ENCODE results near the gene ECHS1.

Gene ECHS1

GRCh38 chr10:133318494-133319127, 54.5 kb downstream of the ECHS1 start:
- peak; percentile 77 for DNase-seq

DNA sequence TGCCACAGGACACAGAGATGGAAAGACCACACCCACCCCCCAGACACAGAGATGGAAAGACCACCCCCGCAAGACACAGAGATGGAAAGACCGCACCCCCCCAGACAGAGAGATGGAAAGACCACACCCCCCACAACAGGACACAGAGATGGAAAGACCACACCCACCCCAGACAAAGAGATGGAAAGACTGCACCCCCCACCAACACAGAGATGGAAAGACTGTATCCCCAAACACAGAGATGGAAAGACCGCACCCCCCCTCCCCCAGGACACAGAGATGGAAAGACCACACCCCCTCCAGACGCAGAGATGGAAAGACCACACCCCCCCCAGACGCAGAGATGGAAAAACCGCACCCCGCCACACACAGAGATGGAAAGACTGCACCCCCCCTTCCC, 56.4 kb downstream of the ECHS1 start:
- no peak for DNase-seq

- DNase-seq = no peak
Measured at GRCh38 chr10:133316266-133316665, 56.9 kb downstream of the ECHS1 start.

- DNase-seq = no peak
Measured at GRCh38 chr10:133315847-133316246, 57.3 kb downstream of the ECHS1 start.

- DNase-seq = no peak
Measured at GRCh38 chr10:133314911-133315310, 58.2 kb downstream of the ECHS1 start.

- no peak for DNase-seq
Measured at GRCh38 chr10:133313192-133313591, 60.0 kb downstream of the ECHS1 start.

GRCh38 chr10:133312769-133313145, 60.4 kb downstream of the ECHS1 start:
- no peak for DNase-seq

All from activated T-cell treated with anti-CD3 and anti-CD28 coated beads, Interleukin-2, amount 50 U/mL, for 1 hour (primary cell).